HFFc6 (cell line): ENCODE measurements around the gene RHBDF2. TPM values are rescaled to one million over a fixed set of nuclear protein-coding genes. Genes with fewer than 3 reads are reported as not detected.
A peak's percentile ranks its signal among the peaks of the same experiment; 100 is the strongest.

Source experiments
- DNase-seq: peaks from one replicate; pipeline ENCODE4 v3.0.0-alpha.2; 2018
- H3K27ac Mint-ChIP-seq: 2 replicates; pipeline ENCODE4 v1.8.0; 2020; ENCODE audit warnings: mild to moderate bottlenecking, mixed read lengths
- H3K27me3 Mint-ChIP-seq: 2 replicates; pipeline ENCODE4 v1.8.0; 2021; ENCODE audit warnings: mild to moderate bottlenecking, moderate library complexity, mixed read lengths; ENCODE audit not compliant: insufficient read depth
- H3K36me3 Mint-ChIP-seq: 2 replicates; pipeline ENCODE4 v1.8.0; 2021; ENCODE audit warnings: low read depth, mixed read lengths
- H3K4me1 Mint-ChIP-seq: 2 replicates; pipeline ENCODE4 v1.8.0; 2020; ENCODE audit warnings: low read depth, mixed read lengths
- H3K4me3 Mint-ChIP-seq: 2 replicates; pipeline ENCODE4 v1.8.0; 2020; ENCODE audit warnings: mild to moderate bottlenecking, moderate library complexity, mixed read lengths
- H3K9me3 Mint-ChIP-seq: 2 replicates; pipeline ENCODE4 v1.8.0; 2020; ENCODE audit warnings: mild to moderate bottlenecking, mixed read lengths
- CTCF ChIP-seq: fragments of 200-600 bp; sonication (generic); IDR thresholded peaks from 2 replicates; pipeline ENCODE4 v1.5.0; 2021; ENCODE audit warnings: antibody characterized with exemption, mild to moderate bottlenecking
- total RNA-seq, 6 experiments: library from RNA; stranded (reverse); fragmentation: NEBNext Ultra II Directional; extraction: Animal tissue kit (Norgen Biotek cat#: 25700); gene quantifications; 2 replicates in 1 of 6; 3 replicates in 5 of 6; pipeline ENCODE4 v1.2.3, GENCODE V29; 2021

The RHBDF2 gene
- total RNA-seq, 6 experiments from 2014 or later = 7.1 to 13.1 (median 9.4) TPM

GRCh38 chr17:76495663-76496400, 5.4 kb downstream of the RHBDF2 start:
- peaks cover 52% of the 10 kb centered on the region for H3K4me1 Mint-ChIP-seq
- no peaks in the 10 kb centered on the region; the same call in 1 of the 2 replicates for H3K27me3 Mint-ChIP-seq

GRCh38 chr17:76493505-76494167, 7.6 kb downstream of the RHBDF2 start:
- DNase-seq = no peak
- Mint-ChIP-seq H3K4me3 (peak overlapping the region; percentile 74), H3K27ac (peak overlapping the region; percentile 78), H3K36me3 (no peaks in the 10 kb centered on the region), H3K27me3 (no peaks in the 10 kb centered on the region; the same call in 1 of the 2 replicates), H3K9me3 (no peaks in the 10 kb centered on the region), H3K4me1 (peaks cover 31% of the 10 kb centered on the region)
- TF ChIP-seq CTCF = no peak

More at GRCh38 chr17:76495663-76496400, 5.4 kb downstream of the RHBDF2 start:
- no peak for DNase-seq
- Mint-ChIP-seq H3K36me3 (no peaks in the 10 kb centered on the region), H3K27ac (no peak overlapping the region), H3K4me3 (no peak overlapping the region), H3K9me3 (no peaks in the 10 kb centered on the region)
- no peak for TF ChIP-seq CTCF

- Mint-ChIP-seq H3K4me1 (peaks cover 25% of the 10 kb centered on the region), H3K27me3 (no peaks in the 10 kb centered on the region; the same call in 1 of the 2 replicates), H3K27ac (peak overlapping the region; percentile 78), H3K9me3 (no peaks in the 10 kb centered on the region), H3K4me3 (peak overlapping the region; percentile 74), H3K36me3 (no peaks in the 10 kb centered on the region)
- TF ChIP-seq CTCF = no peak
- peak; percentile 72 for DNase-seq
Observed at GRCh38 chr17:76492989-76493501, 8.2 kb downstream of the RHBDF2 start.

- H3K27ac Mint-ChIP-seq = peak overlapping the region; percentile 78
- H3K4me1 Mint-ChIP-seq = peaks cover 18% of the 10 kb centered on the region
- no peaks in the 10 kb centered on the region for H3K36me3 Mint-ChIP-seq
- DNase-seq = no peak
- H3K4me3 Mint-ChIP-seq = peak overlapping the region; percentile 74
- no peaks in the 10 kb centered on the region for H3K9me3 Mint-ChIP-seq
- TF ChIP-seq CTCF = no peak
- H3K27me3 Mint-ChIP-seq = no peaks in the 10 kb centered on the region; the same call in 1 of the 2 replicates
Observed at GRCh38 chr17:76492123-76492988, 8.9 kb downstream of the RHBDF2 start.
